ENCODE results near the gene LTB4R. TPM values are rescaled to one million over a fixed set of nuclear protein-coding genes. Genes with fewer than 3 reads are reported as not detected.

LTB4R gene
- total RNA-seq, 1 donor from 2014 or later: 5.3 TPM

GRCh38 chr14:24340606-24341005 lies 29.3 kb downstream of the LTB4R start:
- TF ChIP-seq, protein P1, sequence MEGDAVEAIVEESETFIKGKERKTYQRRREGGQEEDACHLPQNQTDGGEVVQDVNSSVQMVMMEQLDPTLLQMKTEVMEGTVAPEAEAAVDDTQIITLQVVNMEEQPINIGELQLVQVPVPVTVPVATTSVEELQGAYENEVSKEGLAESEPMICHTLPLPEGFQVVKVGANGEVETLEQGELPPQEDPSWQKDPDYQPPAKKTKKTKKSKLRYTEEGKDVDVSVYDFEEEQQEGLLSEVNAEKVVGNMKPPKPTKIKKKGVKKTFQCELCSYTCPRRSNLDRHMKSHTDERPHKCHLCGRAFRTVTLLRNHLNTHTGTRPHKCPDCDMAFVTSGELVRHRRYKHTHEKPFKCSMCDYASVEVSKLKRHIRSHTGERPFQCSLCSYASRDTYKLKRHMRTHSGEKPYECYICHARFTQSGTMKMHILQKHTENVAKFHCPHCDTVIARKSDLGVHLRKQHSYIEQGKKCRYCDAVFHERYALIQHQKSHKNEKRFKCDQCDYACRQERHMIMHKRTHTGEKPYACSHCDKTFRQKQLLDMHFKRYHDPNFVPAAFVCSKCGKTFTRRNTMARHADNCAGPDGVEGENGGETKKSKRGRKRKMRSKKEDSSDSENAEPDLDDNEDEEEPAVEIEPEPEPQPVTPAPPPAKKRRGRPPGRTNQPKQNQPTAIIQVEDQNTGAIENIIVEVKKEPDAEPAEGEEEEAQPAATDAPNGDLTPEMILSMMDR (conservative IDR thresholded peaks at IDR 0.05): no peak
- Mint-ChIP-seq H3K27ac (ENCODE audit: unreplicated experiment) (no peak overlapping the region), H3K36me3 (ENCODE audit: low read depth) (no peaks in the 10 kb centered on the region), H3K4me1 (no peaks in the 10 kb centered on the region), H3K9me3 (no peaks in the 10 kb centered on the region), H3K4me3 (no peak overlapping the region), H3K27me3 (ENCODE audit: low read depth) (peaks cover 96% of the 10 kb centered on the region)
- no peak for DNase-seq (ENCODE audit: low read depth, low spot score)

DNA sequence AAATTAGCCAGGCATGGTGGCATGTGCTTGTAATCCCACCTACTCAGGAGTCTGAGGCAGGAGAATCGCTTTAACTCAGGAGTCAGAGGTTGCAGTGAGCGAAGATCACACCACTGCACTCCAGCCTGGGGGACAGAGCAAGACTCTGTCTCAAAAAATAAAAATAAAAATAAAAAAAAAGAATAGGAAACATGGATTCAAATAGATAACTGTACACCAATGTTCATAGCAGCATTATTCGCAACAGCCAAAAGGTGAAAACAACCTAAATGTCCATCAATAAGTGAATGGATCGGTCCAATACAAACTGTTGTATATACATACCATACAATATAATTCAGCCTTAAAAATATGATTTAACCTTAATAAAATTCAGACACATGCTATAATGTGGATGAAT lies 31.6 kb downstream of the LTB4R start:
- no peak overlapping the region for H3K4me3 Mint-ChIP-seq
- H3K36me3 Mint-ChIP-seq (ENCODE audit: low read depth): no peaks in the 10 kb centered on the region
- H3K9me3 Mint-ChIP-seq: no peaks in the 10 kb centered on the region
- H3K27me3 Mint-ChIP-seq (ENCODE audit: low read depth): peaks cover 90% of the 10 kb centered on the region
- TF ChIP-seq, protein P1 (conservative IDR thresholded peaks at IDR 0.05): no peak
- DNase-seq (ENCODE audit: low read depth, low spot score): no peak
- no peak overlapping the region for H3K27ac Mint-ChIP-seq (ENCODE audit: unreplicated experiment)
- H3K4me1 Mint-ChIP-seq: no peaks in the 10 kb centered on the region

DNA sequence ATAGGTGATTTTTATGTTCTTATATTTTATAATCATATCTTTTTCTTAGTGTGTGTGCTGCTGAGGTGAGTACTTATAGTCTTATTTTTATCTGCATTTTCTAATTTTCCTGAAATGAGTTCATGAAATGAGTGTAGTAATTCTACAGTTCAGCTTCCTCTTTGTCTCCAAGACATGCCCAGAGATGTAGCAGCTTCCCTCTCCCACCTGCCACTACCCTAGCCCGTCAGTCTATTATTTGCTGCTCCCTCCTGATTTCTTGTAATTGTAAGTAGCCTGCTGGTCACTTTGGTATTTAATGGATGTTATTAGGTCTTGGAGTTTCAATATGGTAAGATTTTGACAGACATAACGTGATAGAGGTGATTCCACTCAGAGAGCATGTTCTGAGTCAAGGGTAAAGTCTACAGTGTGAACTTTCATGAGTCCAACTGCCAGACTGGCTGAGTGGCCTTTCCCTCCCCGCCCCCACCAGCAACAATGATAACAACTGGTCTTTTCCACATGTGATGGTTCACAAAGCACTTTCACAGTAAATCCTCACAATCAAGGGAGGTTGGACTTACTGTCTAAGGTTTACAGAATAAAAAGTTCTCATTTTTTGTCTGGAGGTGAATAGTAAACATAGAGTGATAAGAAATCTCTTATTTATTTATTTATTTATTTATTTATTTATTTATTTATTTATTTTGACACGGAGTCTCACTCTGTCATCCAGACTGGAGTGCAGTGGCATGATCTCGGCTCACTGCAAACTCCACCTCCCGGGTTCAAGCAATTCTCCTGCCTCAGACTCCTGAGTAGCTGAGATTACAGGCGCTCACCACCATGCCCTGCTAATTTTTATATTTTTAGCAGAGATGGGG lies 32.7 kb downstream of the LTB4R start:
- Mint-ChIP-seq H3K27me3 (ENCODE audit: low read depth) (peaks cover 88% of the 10 kb centered on the region), H3K27ac (ENCODE audit: unreplicated experiment) (no peak overlapping the region), H3K9me3 (no peaks in the 10 kb centered on the region), H3K4me3 (no peak overlapping the region), H3K36me3 (ENCODE audit: low read depth) (no peaks in the 10 kb centered on the region), H3K4me1 (no peaks in the 10 kb centered on the region)
- TF ChIP-seq, protein P1 (conservative IDR thresholded peaks at IDR 0.05): no peak
- no peak for DNase-seq (ENCODE audit: low read depth, low spot score)

- TF ChIP-seq, protein P1 (conservative IDR thresholded peaks at IDR 0.05): no peak
- Mint-ChIP-seq H3K27ac (ENCODE audit: unreplicated experiment) (no peak overlapping the region), H3K27me3 (ENCODE audit: low read depth) (peaks cover 90% of the 10 kb centered on the region), H3K9me3 (no peaks in the 10 kb centered on the region), H3K4me1 (no peaks in the 10 kb centered on the region), H3K4me3 (no peak overlapping the region), H3K36me3 (ENCODE audit: low read depth) (no peaks in the 10 kb centered on the region)
- no peak for DNase-seq (ENCODE audit: low read depth, low spot score)
Measured at GRCh38 chr14:24347134-24347533, 35.8 kb downstream of the LTB4R start.

DNA sequence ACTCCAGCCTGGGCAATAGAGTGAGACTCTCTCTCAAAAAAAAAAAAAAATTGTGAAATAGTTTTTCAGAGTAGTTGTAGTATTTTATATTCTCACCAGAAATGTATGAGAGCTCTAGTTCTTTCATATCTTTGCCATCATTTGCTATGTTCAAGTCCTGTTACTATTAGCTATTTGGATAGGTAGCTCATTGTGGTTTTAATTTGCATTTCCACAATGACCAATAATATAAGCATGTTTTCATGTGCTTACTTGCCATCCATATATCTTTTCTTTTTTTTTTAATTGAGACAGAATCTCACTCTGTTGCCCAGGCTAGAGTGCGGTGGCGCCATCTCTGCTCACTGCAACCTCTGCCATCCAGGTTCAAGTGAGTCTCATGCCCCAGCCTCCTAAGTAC lies 36.9 kb downstream of the LTB4R start:
- Mint-ChIP-seq H3K27me3 (ENCODE audit: low read depth) (peaks cover 91% of the 10 kb centered on the region), H3K4me3 (no peak overlapping the region), H3K36me3 (ENCODE audit: low read depth) (no peaks in the 10 kb centered on the region), H3K9me3 (no peaks in the 10 kb centered on the region), H3K4me1 (no peaks in the 10 kb centered on the region), H3K27ac (ENCODE audit: unreplicated experiment) (no peak overlapping the region)
- DNase-seq (ENCODE audit: low read depth, low spot score): no peak
- TF ChIP-seq, protein P1 (conservative IDR thresholded peaks at IDR 0.05): no peak
